ENCODE measurements around the gene IRS2.

IRS2 gene

DNA sequence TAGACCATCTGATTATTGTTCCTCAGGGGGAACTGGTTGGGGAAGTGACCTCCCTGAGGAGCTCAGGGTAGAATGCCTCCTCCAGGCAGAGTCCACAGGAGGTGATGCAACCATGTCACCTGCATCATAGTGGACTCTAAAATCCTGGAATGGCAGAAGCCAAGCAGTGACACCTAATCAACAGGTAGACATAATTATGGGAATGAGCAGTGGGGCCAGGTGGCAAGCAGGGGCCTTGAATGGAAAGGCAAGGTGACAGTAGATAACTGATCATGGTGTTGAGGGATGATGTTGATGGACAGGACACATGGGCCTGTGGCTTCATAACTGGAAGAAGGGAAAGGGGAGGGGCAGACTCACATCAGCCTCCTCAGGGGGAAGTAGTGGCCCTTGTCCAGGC, 27.3 kb upstream of the IRS2 start:
- no peak overlapping the region for H3K4me3 ChIP-seq (ENCODE audit: low read length)
- no peak for TF ChIP-seq ZNF274 (IDR thresholded peaks at IDR 0.05; ENCODE audit: low read depth, low read length)

DNA sequence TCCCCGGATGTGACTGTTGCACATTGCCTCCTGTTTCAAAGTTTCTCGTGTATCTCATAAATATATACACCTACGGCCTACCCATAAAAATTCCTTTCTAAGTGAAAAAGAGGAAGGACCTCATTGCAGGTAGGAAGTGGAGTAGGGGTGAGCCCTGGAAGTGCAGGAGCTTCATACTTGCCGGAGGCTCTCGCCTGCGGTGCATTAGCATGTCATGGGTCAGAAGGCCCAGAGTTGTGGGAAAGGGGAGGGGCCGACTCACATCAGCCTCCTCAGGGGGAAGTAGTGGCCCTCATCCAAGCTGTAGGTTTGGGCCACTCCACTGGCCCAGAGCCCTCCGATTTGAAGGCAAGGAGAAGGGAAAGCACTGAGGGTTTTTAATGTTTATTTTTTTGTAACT, 26.0 kb upstream of the IRS2 start:
- no peak for TF ChIP-seq ZNF274 (IDR thresholded peaks at IDR 0.05; ENCODE audit: low read depth, low read length)
- H3K4me3 ChIP-seq (ENCODE audit: low read length) = no peak overlapping the region

DNA sequence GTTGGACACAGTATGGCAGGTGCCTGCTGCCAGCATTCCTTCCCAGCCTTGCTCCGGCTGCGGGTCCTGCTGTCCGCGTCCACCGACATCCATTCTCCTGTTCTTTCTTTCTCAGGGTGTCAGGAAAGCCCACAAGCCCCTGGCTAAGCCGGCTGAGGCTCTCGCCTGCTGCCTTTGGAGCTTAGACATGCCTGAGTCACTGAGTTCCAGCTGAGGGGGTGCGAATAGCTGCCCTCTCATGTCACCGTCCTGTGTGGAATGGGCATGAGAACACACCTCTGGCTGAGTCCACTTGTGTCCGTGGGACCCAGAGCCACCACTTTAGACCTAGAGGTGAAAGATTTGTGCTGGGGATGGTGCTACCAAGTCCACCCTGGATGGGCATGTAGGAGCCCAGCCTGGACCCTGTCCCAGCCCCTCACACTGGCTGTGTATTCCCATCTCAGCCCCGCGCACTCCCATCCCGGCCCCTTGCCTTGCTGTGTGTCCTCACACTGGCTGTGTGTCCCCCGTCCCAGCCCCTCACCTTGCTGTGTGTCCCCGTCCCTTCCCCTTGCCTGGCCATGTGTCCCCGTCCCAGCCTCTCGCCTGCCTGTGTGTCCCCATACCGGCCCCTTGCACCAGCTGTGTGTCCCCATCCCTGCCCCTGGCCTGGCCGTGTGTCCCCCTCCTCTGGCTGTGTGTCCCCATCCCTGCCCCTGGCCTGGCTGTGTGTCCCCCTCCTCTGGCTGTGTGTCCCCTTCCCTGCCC, 24.6 kb upstream of the IRS2 start:
- no peak for TF ChIP-seq ZNF274 (IDR thresholded peaks at IDR 0.05; ENCODE audit: low read depth, low read length)
- no peak overlapping the region for H3K4me3 ChIP-seq (ENCODE audit: low read length)

DNA sequence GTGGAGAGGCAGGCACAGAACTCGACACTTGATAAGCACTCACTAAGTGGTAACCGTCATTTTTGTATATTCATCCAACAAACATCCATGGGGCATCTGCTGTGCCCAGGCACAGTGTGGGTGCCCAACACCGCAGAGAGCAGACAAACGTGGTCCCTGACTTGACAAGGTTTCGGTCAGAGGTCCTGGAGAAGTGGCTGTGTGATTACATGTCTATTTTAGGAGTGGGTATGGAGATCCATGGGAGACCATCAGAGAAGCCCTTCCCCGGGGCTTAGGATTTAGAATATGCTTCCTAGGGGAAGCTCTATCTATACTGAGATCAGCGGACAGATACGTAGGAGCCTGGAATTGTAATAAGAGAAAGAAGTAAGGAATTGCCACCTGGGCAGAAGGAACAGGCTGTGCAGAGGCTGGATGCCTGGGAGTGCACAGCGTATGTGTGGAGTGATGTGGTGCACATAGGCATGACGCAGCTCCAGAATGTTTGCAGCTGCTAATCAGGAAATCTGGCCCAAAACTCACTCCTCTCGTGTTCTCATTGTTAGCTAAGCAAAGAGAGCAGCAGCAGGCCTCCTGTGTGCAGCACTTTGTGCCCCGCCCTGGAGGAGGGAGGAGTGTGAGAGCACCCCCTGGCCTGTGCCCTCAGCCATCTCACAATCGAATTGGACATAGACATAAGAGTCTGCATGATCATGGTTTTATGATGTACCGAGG, 23.0 kb upstream of the IRS2 start:
- no peak overlapping the region for H3K4me3 ChIP-seq (ENCODE audit: low read length)
- TF ChIP-seq ZNF274 (IDR thresholded peaks at IDR 0.05; ENCODE audit: low read depth, low read length) = no peak

DNA sequence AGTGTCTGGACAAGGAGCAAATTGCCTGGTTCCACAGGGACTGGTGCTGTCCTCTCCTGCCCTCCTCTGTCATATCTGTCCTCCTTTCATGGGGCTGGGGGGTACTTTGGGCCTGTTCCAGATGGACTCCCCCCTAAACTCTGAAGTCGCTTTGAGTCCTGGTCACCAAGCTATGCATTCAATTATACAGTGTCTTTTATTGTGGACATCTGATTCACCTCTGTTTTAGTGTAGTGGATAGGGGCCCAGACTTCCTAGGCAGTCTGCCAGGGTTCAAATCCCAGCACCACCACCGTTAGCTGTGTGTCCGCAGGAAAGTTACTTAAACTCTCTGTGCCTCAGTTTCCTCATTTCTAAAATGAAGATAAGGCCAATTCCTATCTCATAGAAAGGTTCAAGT, 21.0 kb upstream of the IRS2 start:
- TF ChIP-seq ZNF274 (IDR thresholded peaks at IDR 0.05; ENCODE audit: low read depth, low read length) = no peak
- H3K4me3 ChIP-seq (ENCODE audit: low read length) = no peak overlapping the region

DNA sequence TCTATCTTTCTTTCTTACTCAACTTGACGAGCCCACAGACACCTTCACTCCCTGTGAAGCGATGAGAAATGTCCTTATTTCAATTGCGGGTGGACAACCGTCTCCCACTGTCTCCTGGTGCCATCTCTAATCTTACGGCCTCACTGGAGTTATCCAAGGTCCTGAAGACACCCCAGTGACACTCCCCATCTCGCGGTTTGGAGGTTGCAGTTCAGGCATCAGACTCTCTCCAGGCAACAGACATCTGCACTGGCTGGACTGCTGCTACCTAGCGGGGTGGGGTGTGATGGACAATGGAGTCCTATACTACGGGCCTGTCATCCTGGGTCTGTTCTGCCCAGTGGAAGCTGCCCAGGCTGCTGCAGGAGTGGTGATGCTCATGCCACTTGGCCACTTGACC, 18.3 kb upstream of the IRS2 start:
- no peak for TF ChIP-seq ZNF274 (IDR thresholded peaks at IDR 0.05; ENCODE audit: low read depth, low read length)
- H3K4me3 ChIP-seq (ENCODE audit: low read length) = no peak overlapping the region

DNA sequence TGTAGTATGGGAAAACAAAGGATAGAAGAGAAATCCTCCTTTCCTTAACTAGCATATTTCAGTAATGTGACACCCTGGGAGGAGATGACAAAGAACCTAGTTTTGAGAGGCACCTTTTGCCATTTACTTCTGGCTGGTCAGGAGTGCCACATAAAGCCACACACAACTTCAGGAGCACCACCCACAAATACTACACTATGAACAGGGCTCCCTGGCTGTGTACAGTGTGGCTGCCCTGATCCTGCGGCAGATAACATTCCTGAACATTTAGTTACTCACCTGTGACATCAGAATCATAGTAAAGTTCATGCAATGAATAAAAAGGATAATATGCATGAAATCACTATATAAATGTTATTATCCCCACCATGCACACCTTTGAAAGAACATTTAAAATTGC, 17.4 kb upstream of the IRS2 start:
- H3K4me3 ChIP-seq (ENCODE audit: low read length) = no peak overlapping the region
- TF ChIP-seq ZNF274 (IDR thresholded peaks at IDR 0.05; ENCODE audit: low read depth, low read length) = no peak

DNA sequence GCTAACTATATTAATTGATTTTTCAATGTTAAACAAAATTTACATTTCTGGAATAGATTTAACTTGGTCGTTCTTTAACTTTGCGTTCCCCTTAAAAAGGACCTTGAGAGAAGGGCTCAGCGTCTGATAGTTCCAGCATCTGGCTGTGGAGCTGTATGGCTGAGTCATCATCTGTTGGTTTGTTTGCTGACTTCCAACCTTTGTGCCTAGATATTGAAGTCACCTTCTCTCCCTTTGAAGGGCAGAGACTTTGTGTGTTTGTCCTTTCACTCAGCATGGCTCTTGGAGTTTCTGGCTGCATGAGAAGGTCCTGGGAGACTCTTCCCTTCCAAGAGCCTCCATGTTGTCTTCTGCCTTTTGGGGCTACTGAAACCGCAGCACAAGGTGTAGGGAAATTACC, 16.6 kb upstream of the IRS2 start:
- no peak for TF ChIP-seq ZNF274 (IDR thresholded peaks at IDR 0.05; ENCODE audit: low read depth, low read length)
- no peak overlapping the region for H3K4me3 ChIP-seq (ENCODE audit: low read length)

DNA sequence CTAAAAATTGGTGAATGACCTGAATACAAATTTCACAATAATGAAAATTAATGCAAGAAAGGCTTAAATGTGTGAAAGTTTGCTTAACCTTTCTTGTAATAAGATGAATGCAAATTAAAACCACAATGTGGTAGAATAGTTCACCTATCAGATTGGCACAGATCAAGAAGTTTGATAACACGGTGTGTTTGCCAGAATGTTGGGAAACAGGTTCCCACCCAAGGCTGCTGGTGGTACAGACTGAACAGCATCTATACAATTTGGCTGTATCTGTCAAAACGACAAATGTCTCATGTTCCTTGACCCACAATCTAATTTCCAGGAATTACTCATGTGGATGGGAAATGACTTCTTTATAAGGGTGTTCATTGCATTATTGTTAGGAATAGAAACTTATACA, 8.6 kb upstream of the IRS2 start:
- no peak overlapping the region for H3K4me3 ChIP-seq (ENCODE audit: low read length)
- no peak for TF ChIP-seq ZNF274 (IDR thresholded peaks at IDR 0.05; ENCODE audit: low read depth, low read length)

DNA sequence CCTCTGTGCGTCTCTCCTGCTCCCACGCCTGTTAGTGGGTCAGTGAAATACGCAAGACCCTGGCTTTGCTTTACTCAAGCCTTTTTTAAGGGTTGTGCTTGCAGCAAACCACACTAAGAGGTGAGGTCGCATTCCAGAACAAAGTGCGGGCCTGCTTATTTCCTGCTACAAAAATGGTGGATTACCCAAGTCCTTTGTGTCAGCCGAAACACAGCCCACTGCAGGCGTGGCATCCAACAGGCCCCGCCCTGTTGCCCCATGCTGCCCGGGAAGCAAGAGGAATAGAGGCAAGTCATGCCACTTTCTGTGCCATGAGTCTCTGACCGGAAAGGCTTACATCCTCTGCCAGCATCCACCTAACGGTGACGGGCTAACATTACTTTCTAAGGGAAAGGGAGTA, 7.7 kb upstream of the IRS2 start:
- no peak for TF ChIP-seq ZNF274 (IDR thresholded peaks at IDR 0.05; ENCODE audit: low read depth, low read length)

DNA sequence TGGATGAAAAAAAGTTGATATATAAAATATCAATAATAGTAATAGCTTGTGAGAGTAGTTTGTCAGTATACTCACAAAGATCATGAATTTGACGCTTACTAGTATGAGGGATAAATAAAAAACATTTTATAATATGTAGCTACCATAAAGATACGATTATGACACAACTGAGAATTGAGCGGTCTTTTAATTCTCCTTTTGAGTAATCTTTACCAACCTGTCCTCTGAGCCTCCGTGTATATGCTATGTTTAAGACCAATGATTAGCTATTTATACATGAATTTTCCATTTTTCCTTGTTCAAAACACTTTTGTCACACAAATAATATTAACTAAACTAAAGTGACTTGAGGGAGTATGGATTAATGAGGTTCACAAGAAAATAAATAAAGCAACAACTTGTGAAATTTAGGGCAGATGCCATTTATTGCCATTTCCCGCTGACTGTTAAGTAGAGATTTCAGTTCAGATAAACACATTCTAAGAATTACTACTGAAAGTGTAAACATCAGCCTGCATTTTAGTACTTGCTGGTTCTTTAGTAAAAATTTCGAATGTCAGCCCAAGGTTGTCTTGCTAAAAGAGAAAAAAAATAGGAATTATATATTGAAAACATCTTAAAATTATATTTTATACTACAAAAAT, 6.2 kb upstream of the IRS2 start:
- no peak overlapping the region for H3K4me3 ChIP-seq (ENCODE audit: low read length)
- no peak for TF ChIP-seq ZNF274 (IDR thresholded peaks at IDR 0.05; ENCODE audit: low read depth, low read length)

More for the DNA sequence above, 7.7 kb upstream of the IRS2 start:
- H3K4me3 ChIP-seq (ENCODE audit: low read length) = no peak overlapping the region

DNA sequence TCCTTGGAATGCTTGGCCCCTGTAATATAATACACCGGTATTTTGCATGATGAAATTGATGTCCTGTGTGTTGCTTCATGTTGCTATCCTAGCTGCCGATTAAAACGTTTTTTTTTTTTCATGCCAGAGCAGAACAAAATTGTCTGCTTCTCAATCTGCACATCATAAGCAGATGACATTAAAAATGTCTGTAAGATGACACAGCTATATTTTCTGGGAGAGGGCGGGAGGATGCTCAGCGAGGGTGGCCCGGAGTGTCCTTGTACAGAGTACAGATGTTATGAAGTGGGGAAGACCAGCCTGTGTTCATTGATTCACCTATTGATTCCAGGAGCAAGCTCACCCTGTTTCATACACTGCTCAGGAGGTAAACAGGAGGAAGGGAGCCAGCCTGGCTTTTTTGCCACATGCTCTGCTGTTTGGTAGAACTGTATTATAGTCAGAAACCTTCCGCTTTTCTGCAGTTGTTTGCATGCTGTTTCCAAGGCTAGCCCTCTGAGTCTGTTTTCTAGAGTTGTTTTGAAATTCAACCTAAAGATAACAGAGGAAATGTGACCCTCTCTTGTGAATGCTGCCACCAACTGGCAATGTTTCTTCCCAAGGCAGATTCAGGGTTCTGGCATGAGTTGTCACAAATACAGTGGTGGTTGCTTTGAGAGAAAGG, 4.7 kb upstream of the IRS2 start:
- no peak for TF ChIP-seq ZNF274 (IDR thresholded peaks at IDR 0.05; ENCODE audit: low read depth, low read length)
- H3K4me3 ChIP-seq (ENCODE audit: low read length) = no peak overlapping the region

DNA sequence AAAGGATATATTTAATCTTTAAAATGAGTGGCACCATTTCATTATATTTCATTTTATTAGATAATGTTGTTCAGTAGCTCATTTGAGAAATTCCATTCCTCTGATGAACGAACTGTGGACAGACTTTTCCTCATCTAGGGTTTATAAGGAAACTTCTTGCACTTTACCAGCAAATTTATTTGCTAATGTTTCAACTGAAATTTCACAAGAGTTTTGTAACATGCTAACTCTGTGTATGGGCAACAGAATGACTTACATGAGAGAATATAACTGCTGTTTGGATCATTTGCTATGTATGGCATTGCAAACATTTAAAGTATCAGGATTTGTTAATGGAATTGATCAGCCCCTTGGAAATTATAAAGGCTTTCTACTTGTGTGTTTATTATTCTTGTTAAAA, 3.7 kb upstream of the IRS2 start:
- H3K4me3 ChIP-seq (ENCODE audit: low read length) = no peak overlapping the region
- TF ChIP-seq ZNF274 (IDR thresholded peaks at IDR 0.05; ENCODE audit: low read depth, low read length) = no peak

DNA sequence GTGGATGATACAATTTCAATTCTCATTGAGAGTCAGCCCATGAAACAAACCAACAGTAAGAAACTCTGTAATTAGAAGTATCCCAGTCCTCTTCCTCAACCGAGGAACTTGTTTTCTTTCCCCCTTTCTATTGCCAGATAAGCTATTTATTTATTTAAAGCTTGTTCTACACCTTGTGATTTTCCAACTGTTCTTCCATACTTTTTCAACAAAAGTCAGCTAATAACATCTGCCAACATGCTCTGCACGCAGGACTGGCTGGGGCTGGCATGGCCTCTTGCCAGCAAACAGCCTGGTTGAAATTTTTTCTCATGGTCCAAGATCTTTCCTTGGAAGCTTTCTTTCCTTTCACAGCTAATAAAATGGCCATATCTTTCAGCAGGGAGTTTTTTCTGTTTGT, 2.9 kb upstream of the IRS2 start:
- no peak for TF ChIP-seq ZNF274 (IDR thresholded peaks at IDR 0.05; ENCODE audit: low read depth, low read length)
- H3K4me3 ChIP-seq (ENCODE audit: low read length) = no peak overlapping the region

Data from GM08714 (cell line).